CD14-positive monocyte (primary cell): ENCODE data around the gene FRMD3. TPM values are rescaled to one million over a fixed set of nuclear protein-coding genes. Genes with fewer than 3 reads are reported as not detected.

Source experiments
- DNase-seq, 3 donors: peaks; one replicate each; pipeline ENCODE4 v3.0.0-alpha.2; 2011 to 2022
- H2AFZ ChIP-seq: 2 replicates; pipeline ENCODE4 v1.6.0; 2012; ENCODE audit warnings: mild to moderate bottlenecking, low read depth, low read length, inconsistent platforms; ENCODE audit not compliant: insufficient read depth, poor library complexity, severe bottlenecking
- H3K27ac ChIP-seq, 2 donors: 1 replicate in 1 of 2; 2 replicates in 1 of 2; pipeline ENCODE4 v1.5.1; 2012 to 2013; ENCODE audit warnings: low read length in 2 of 2, control low read depth in 1 of 2, inconsistent platforms in 1 of 2, low read depth in 1 of 2, mild to moderate bottlenecking in 1 of 2
- H3K27me3 ChIP-seq, 2 donors: one replicate each; pipeline versions ENCODE4 v1.6.0 to v1.6.1; 2011 to 2013; ENCODE audit warnings: low read length in 2 of 2; ENCODE audit not compliant: control insufficient read depth in 2 of 2, insufficient read depth in 2 of 2
- H3K36me3 ChIP-seq, 2 donors: replicated peaks in 1 of 2; 1 replicate in 1 of 2; 2 replicates in 1 of 2; pipeline versions ENCODE4 v1.5.1 to v1.6.1; 2012 to 2013; ENCODE audit warnings: low read length in 2 of 2, control low read depth in 1 of 2, inconsistent platforms in 1 of 2, mild to moderate bottlenecking in 1 of 2; ENCODE audit not compliant: insufficient read depth in 2 of 2, control insufficient read depth in 1 of 2
- H3K4me1 ChIP-seq, 2 donors: 1 replicate in 1 of 2; 2 replicates in 1 of 2; pipeline versions ENCODE4 v1.5.1 to v1.6.1; 2012 to 2013; ENCODE audit warnings: low read length in 2 of 2, control low read depth in 1 of 2, inconsistent platforms in 1 of 2, mild to moderate bottlenecking in 1 of 2, moderate library complexity in 1 of 2; ENCODE audit not compliant: insufficient read depth in 2 of 2, control insufficient read depth in 1 of 2
- H3K4me2 ChIP-seq: replicated peaks from 2 replicates; pipeline ENCODE3; 2012; ENCODE audit warnings: low read length, moderate library complexity, mild to moderate bottlenecking; ENCODE audit not compliant: poor library complexity, severe bottlenecking; ENCODE audit errors: extremely low read depth
- H3K4me3 ChIP-seq, 3 experiments: fragments of 200-600 bp in 1 of 3; sonication (generic) in 1 of 3; replicated peaks in 1 of 3; 1 replicate in 2 of 3; 2 replicates in 1 of 3; pipeline ENCODE4 v1.5.1; 2011 to 2013; ENCODE audit warnings: low read length in 3 of 3, mild to moderate bottlenecking in 3 of 3, control low read depth in 2 of 3, low read depth in 2 of 3, inconsistent platforms in 1 of 3, moderate library complexity in 1 of 3
- H3K79me2 ChIP-seq: 2 replicates; pipeline ENCODE4 v1.6.0; 2012; ENCODE audit warnings: mild to moderate bottlenecking, control low read depth, inconsistent platforms, low read length, moderate library complexity; ENCODE audit not compliant: insufficient read depth
- H3K9ac ChIP-seq: 2 replicates; pipeline ENCODE4 v1.6.0; 2017; ENCODE audit warnings: low read length, mild to moderate bottlenecking; ENCODE audit not compliant: insufficient read depth, poor library complexity, severe bottlenecking
- H3K9me3 ChIP-seq, 2 donors: replicated peaks in 1 of 2; 1 replicate in 1 of 2; 2 replicates in 1 of 2; pipeline versions ENCODE4 v1.5.1 to v1.6.1; 2012 to 2013; ENCODE audit warnings: low read length in 2 of 2, control low read depth in 1 of 2; ENCODE audit not compliant: control insufficient read depth in 1 of 2, insufficient read depth in 1 of 2
- H4K20me1 ChIP-seq: 2 replicates; pipeline ENCODE4 v1.6.0; 2012; ENCODE audit warnings: mild to moderate bottlenecking, low read length, control low read depth, moderate library complexity; ENCODE audit not compliant: insufficient read depth
- H3K27ac Mint-ChIP-seq, 7 donors: one replicate each; pipeline ENCODE4 v1.8.0; 2020; ENCODE audit warnings: mild to moderate bottlenecking in 7 of 7, mixed read lengths in 7 of 7, moderate library complexity in 6 of 7, inconsistent platforms in 2 of 7
- H3K27me3 Mint-ChIP-seq, 3 donors: one replicate each; pipeline ENCODE4 v1.8.0; 2021 to 2022; ENCODE audit warnings: low read depth in 3 of 3, mild to moderate bottlenecking in 3 of 3, mixed read lengths in 3 of 3, moderate library complexity in 3 of 3, inconsistent platforms in 1 of 3
- H3K36me3 Mint-ChIP-seq, 2 donors: one replicate each; pipeline ENCODE4 v1.8.0; 2020; ENCODE audit warnings: mixed read lengths in 2 of 2, inconsistent platforms in 1 of 2, mild to moderate bottlenecking in 1 of 2
- H3K4me1 Mint-ChIP-seq: one replicate; pipeline ENCODE4 v1.8.0; 2020; ENCODE audit warnings: mild to moderate bottlenecking, mixed read lengths
- H3K4me3 Mint-ChIP-seq, 2 donors: one replicate each; pipeline ENCODE4 v1.8.0; 2020; ENCODE audit warnings: mild to moderate bottlenecking in 2 of 2, mixed read lengths in 2 of 2, moderate library complexity in 1 of 2
- H3K9me3 Mint-ChIP-seq, 7 donors: one replicate each; pipeline ENCODE4 v1.8.0; 2020 to 2022; ENCODE audit warnings: mixed read lengths in 7 of 7, mild to moderate bottlenecking in 6 of 7, moderate library complexity in 6 of 7, inconsistent platforms in 2 of 7
- WGBS: methylation state at CpG from one replicate; pipeline ENCODE4 v1.1.5; 2013; ENCODE audit warnings: missing lambda C conversion rate; ENCODE audit not compliant: insufficient coverage; 5-methylcytosine and 5-hydroxymethylcytosine counted together
- intact Hi-C, 2 donors: fragments of 100-400 bp; cut with micrococcal nuclease; formaldehyde crosslinking; loops; one replicate each; pipeline versions ENCODE4 v1.15.0 to v1.15.1; 2023
- polyA minus RNA-seq: library from RNA; depleted of rRNA, polyadenylated mRNA; stranded (reverse); fragments of >200 nt; gene quantifications from 2 replicates; pipeline ENCODE4 v1.2.3, GENCODE V29; 2012
- polyA plus RNA-seq, 3 donors: library from polyadenylated mRNA; depleted of rRNA in 1 of 3; unstranded in 2 of 3; stranded (reverse) in 1 of 3; fragments of 300-500 nt in 2 of 3; fragments of >200 nt in 1 of 3; fragmentation: Illumina TruSeq in 2 of 3; gene quantifications; 1 replicate in 2 of 3; 2 replicates in 1 of 3; pipeline ENCODE4 v1.2.3, GENCODE V29; 2012 to 2021
- total RNA-seq, 12 experiments: library from RNA in 1 of 12; stranded (reverse) in 1 of 12; fragments of 120-200 nt in 1 of 12; gene quantifications; one replicate each; pipeline ENCODE4 v1.2.4 and lab custom pipeline; 2013 to 2026; ENCODE audit warnings: mixed read lengths in 6 of 12, inconsistent platforms in 1 of 12
- TF ChIP-seq, protein P1 (sequence below): fragments of 200-600 bp; IDR thresholded peaks from one replicate; pipeline ENCODE4 v1.8.0; 2022; ENCODE audit warnings: antibody characterized with exemption, mild to moderate bottlenecking

Gene FRMD3
- 8.2 TPM for total RNA-seq (2013)
- polyA plus RNA-seq (1 to 10 TPM; 2.8 to 9.8 (median 4.2) TPM), polyA minus RNA-seq (3.3 and 7.2 TPM in 2 replicates), total RNA-seq (lab: John Stamatoyannopoulos, UW) (1.5 to 15.7 (median 9.4) reads per million in 11 experiments)

DNA sequence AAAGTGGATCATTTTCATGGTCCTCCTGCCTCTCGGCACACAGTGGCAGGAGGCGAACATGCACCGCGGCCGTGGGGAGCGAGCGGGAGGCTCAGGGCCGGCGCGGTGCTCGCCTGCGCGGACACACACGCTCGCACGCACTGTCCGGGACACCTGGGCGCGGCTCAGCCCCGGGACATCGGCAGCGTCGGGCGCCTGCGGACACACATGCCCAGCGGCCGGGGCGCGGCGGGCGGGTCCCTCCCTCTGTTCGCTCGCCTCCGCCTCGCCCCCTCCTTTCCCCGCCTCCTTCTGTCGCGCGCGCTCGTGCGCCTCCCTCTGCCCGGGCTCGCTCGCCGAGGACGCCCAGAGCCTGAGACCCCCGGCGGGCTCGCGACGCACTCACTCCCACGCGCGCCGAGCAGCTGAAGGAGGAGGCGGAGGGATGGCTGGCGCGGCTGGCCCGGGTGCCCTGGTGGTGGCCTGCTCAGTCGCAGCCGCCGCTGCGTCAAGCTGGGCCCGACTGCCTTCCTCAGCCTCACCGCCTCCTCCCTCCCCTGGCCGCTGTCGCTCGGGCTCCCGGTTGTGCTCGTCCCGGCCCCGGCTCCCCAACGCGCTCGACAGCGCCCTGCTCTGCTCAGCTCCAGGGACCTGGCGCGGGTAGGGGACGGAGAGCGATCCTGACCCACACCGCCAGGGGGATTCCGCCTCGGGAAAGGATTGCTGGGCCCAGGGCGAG lies at the start of gene FRMD3:
FRMD3 (minus strand) TSS at position 230 of the 718 bp plus-strand sequence; CDS start at position 60, 170 bp downstream.
- Histone ChIP-seq H3K79me2 (peaks cover 7% of the 10 kb centered on the region), H3K4me2 (peak within 1 kb of the TSS; percentile 96), H3K27me3 (peaks cover 17 to 20% of the 10 kb centered on the region in 2 donors), H3K36me3 (no peaks in the 10 kb centered on the region), H3K4me3 (peak within 1 kb of the TSS; percentile 46 to 84 (median 74)), H2AFZ (peak within 1 kb of the TSS; percentile 85), H4K20me1 (no peaks in the 10 kb centered on the region), H3K9ac (peak within 1 kb of the TSS; percentile 58), H3K27ac (peak within 1 kb of the TSS in 1 of 2 donors; percentile 48), H3K9me3 (no peaks in the 10 kb centered on the region), H3K4me1 (peaks cover 25 to 30% of the 10 kb centered on the region in 2 donors)
- intact Hi-C loops, result loop anchor here in 1 of 2 donors (10.0 kb wide), 1 partner anchor 64 kb away; no protein-coding TSS in a partner anchor
- Mint-ChIP-seq H3K9me3 (no peaks in the 10 kb centered on the region), H3K27me3 (peaks cover 24 to 35% (median 34%) of the 10 kb centered on the region in 3 donors), H3K4me1 (peaks cover 23% of the 10 kb centered on the region), H3K27ac (peak within 1 kb of the TSS in 3 of 7 donors; percentile 14 to 42 (median 25)), H3K4me3 (peak within 1 kb of the TSS; percentile 84 to 88), H3K36me3 (peaks cover 4% of the 10 kb centered on the region in 2 donors)
- under 1% methylated on average over 67 of the region's 85 CpGs for WGBS
- TF ChIP-seq, protein P1, sequence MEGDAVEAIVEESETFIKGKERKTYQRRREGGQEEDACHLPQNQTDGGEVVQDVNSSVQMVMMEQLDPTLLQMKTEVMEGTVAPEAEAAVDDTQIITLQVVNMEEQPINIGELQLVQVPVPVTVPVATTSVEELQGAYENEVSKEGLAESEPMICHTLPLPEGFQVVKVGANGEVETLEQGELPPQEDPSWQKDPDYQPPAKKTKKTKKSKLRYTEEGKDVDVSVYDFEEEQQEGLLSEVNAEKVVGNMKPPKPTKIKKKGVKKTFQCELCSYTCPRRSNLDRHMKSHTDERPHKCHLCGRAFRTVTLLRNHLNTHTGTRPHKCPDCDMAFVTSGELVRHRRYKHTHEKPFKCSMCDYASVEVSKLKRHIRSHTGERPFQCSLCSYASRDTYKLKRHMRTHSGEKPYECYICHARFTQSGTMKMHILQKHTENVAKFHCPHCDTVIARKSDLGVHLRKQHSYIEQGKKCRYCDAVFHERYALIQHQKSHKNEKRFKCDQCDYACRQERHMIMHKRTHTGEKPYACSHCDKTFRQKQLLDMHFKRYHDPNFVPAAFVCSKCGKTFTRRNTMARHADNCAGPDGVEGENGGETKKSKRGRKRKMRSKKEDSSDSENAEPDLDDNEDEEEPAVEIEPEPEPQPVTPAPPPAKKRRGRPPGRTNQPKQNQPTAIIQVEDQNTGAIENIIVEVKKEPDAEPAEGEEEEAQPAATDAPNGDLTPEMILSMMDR, result peak; percentile 80
- DNase-seq, result peak; percentile 75 to 83 (median 81)

DNA sequence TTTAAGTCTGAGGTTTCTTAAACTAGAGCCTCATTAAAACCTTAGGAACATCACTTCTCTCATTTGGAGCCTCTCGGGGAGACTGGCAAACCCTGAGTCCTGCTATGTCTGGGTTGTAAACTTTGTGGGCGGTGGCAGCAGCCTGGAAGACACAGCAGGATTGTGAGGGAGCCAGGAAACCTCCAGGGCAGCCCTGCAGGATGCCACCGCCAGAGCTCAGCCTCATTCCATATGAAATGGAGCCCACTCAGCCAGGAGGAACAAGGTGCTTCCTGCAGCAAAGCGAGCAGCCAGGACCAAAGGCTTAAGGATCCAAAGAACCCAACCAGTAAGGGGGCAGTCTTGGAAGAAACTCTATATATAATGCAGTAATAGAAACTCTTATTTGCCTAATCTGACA lies 46.8 kb upstream of the FRMD3 start:
- 80% methylated on average over 1 of the region's 4 CpGs for WGBS
- H3K4me3 ChIP-seq, result no peak overlapping the region
- no peaks in the 10 kb centered on the region for H4K20me1 ChIP-seq
- Mint-ChIP-seq H3K27me3 (no peaks in the 10 kb centered on the region), H3K4me3 (no peak overlapping the region), H3K36me3 (no peaks in the 10 kb centered on the region), H3K27ac (no peak overlapping the region), H3K9me3 (peaks cover 0 to 3% (median 0%) of the 10 kb centered on the region in 7 donors), H3K4me1 (no peaks in the 10 kb centered on the region)
- no peak overlapping the region for H2AFZ ChIP-seq
- no peaks in the 10 kb centered on the region for H3K27me3 ChIP-seq
- no peak overlapping the region for H3K4me2 ChIP-seq
- H3K36me3 ChIP-seq, result no peaks in the 10 kb centered on the region
- no peak overlapping the region for H3K27ac ChIP-seq
- H3K79me2 ChIP-seq, result no peaks in the 10 kb centered on the region
- no peak overlapping the region for H3K9ac ChIP-seq
- DNase-seq, result no peak
- intact Hi-C loops, result no loop called here
- H3K4me1 ChIP-seq, result no peaks in the 10 kb centered on the region
- TF ChIP-seq, protein P1, result no peak
- no peaks in the 10 kb centered on the region for H3K9me3 ChIP-seq
